ENCODE measurements around the gene CFAP46. TPM values are rescaled to one million over a fixed set of nuclear protein-coding genes. Genes with fewer than 3 reads are reported as not detected.

The CFAP46 gene
- total and polyA plus RNA-seq, 9 donors: 0.50 to 22.4 (median 1.6) TPM; not detected in 1

- WGBS, 3 donors: 36 to 55% (median 46%) methylated on average over 37 to 42 of the region's 42 CpGs
- Histone ChIP-seq H3K9me3 (no peaks in the 10 kb centered on the region), H3K27me3 (no peaks in the 10 kb centered on the region), H3K4me1 (ENCODE audit: insufficient read depth) (no peaks in the 10 kb centered on the region), H3K36me3 (no peaks in the 10 kb centered on the region), H3K4me3 (no peak overlapping the region), H3K27ac (no peak overlapping the region)
- no peak for DNase-seq
- intact Hi-C loops (cut with DNase I): no loop called here
- TF ChIP-seq EP300 (IDR thresholded peaks at IDR 0.05): no peak
- no peak for TF ChIP-seq POLR2A (IDR thresholded peaks at IDR 0.05)
- no peak for TF ChIP-seq CTCF (IDR thresholded peaks at IDR 0.05)
These were observed 133.8 kb downstream of the CFAP46 start for GRCh38 chr10:132808383-132809231.

GRCh38 chr10:132807621-132808049 is 134.7 kb downstream of the CFAP46 start:
- no peaks in the 10 kb centered on the region for H3K9me3 ChIP-seq
- H3K4me3 ChIP-seq: no peak overlapping the region
- 87 to 89% (median 89%) methylated on average over 27 of the region's 27 CpGs for WGBS, 3 donors
- no peak for DNase-seq
- no peaks in the 10 kb centered on the region for H3K4me1 ChIP-seq (ENCODE audit: insufficient read depth)
- no peaks in the 10 kb centered on the region for H3K27me3 ChIP-seq
- no peak overlapping the region for H3K27ac ChIP-seq
- TF ChIP-seq CTCF (IDR thresholded peaks at IDR 0.05) (no peak), EP300 (IDR thresholded peaks at IDR 0.05) (no peak), POLR2A (IDR thresholded peaks at IDR 0.05) (no peak)
- intact Hi-C loops (cut with DNase I): no loop called here
- no peaks in the 10 kb centered on the region for H3K36me3 ChIP-seq

- Histone ChIP-seq H3K4me1 (ENCODE audit: insufficient read depth) (no peaks in the 10 kb centered on the region), H3K27me3 (no peaks in the 10 kb centered on the region), H3K4me3 (no peak overlapping the region), H3K36me3 (no peaks in the 10 kb centered on the region), H3K9me3 (no peaks in the 10 kb centered on the region), H3K27ac (no peak overlapping the region)
- intact Hi-C loops (cut with DNase I): no loop called here
- DNase-seq: no peak
- 78 to 80% (median 79%) methylated on average over 24 to 25 of the region's 25 CpGs for WGBS, 3 donors
- TF ChIP-seq CTCF (IDR thresholded peaks at IDR 0.05) (no peak), POLR2A (IDR thresholded peaks at IDR 0.05) (no peak), EP300 (IDR thresholded peaks at IDR 0.05) (no peak)
These were observed 135.8 kb downstream of the CFAP46 start for GRCh38 chr10:132806561-132807003.

GRCh38 chr10:132806110-132806509 is 136.3 kb downstream of the CFAP46 start:
- no peaks in the 10 kb centered on the region for H3K27me3 ChIP-seq
- intact Hi-C loops (cut with DNase I): no loop called here

More at GRCh38 chr10:132806110-132806509, 136.3 kb downstream of the CFAP46 start:
- DNase-seq: no peak
- Histone ChIP-seq H3K36me3 (no peaks in the 10 kb centered on the region), H3K9me3 (no peaks in the 10 kb centered on the region), H3K4me3 (no peak overlapping the region), H3K4me1 (ENCODE audit: insufficient read depth) (no peaks in the 10 kb centered on the region), H3K27ac (no peak overlapping the region)
- 16 to 18% (median 17%) methylated on average over 7 of the region's 7 CpGs for WGBS, 3 donors
- TF ChIP-seq POLR2A (IDR thresholded peaks at IDR 0.05) (no peak), CTCF (IDR thresholded peaks at IDR 0.05) (no peak), EP300 (IDR thresholded peaks at IDR 0.05) (no peak)

Data from ovary (tissue), 9 donors.